Fibroblast of peridontal ligament (primary cell): Measurements from ENCODE around the gene RPH3AL.
A peak's percentile ranks its signal among the peaks of the same experiment; 100 is the strongest.
"Not testable (repeated sequence)": the region's sequence is repeated elsewhere in the genome, so short reads cannot be mapped to it uniquely, and the experiment has no call there.

Source experiments
- DNase-seq: peaks from one replicate; pipeline ENCODE4 v3.0.0-alpha.2; 2010; ENCODE audit errors: extremely low read depth

The RPH3AL gene

DNA sequence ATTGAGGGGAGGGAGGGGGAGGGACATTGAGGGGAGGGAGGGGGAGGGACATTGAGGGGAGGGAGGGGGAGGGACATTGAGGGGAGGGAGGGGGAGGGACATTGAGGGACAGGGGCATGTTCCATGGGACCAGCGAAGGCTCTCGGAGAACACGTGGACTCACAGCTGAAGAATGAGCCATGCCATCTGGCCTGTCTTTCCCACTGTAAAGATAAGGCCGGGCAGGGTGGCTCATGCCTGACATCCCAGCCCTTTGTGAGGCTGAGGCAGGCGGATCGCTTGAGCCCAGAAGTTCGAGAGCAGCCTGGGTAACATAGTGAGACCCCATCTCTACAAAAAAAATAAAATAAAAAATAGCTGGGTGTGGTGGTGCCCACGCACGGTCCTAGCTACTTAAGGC, 32.5 kb downstream of the RPH3AL start:
- no peak for DNase-seq

- no peak for DNase-seq
These were observed 33.3 kb downstream of the RPH3AL start for GRCh38 chr17:319266-319665.

- not testable (repeated sequence) for DNase-seq
These were observed 35.5 kb downstream of the RPH3AL start for GRCh38 chr17:317070-317469.

GRCh38 chr17:315399-315798, 37.2 kb downstream of the RPH3AL start:
- DNase-seq, result not testable (repeated sequence)

- peak; percentile 5 for DNase-seq
These were observed 38.0 kb downstream of the RPH3AL start for GRCh38 chr17:314614-314944.

- DNase-seq, result no peak
These were observed 38.5 kb downstream of the RPH3AL start for GRCh38 chr17:313911-314613.

GRCh38 chr17:313231-313630, 39.4 kb downstream of the RPH3AL start:
- DNase-seq, result no peak

GRCh38 chr17:312476-313148, 40.0 kb downstream of the RPH3AL start:
- DNase-seq, result no peak

- DNase-seq, result no peak
These were observed 41.4 kb downstream of the RPH3AL start for GRCh38 chr17:311119-311782.

DNA sequence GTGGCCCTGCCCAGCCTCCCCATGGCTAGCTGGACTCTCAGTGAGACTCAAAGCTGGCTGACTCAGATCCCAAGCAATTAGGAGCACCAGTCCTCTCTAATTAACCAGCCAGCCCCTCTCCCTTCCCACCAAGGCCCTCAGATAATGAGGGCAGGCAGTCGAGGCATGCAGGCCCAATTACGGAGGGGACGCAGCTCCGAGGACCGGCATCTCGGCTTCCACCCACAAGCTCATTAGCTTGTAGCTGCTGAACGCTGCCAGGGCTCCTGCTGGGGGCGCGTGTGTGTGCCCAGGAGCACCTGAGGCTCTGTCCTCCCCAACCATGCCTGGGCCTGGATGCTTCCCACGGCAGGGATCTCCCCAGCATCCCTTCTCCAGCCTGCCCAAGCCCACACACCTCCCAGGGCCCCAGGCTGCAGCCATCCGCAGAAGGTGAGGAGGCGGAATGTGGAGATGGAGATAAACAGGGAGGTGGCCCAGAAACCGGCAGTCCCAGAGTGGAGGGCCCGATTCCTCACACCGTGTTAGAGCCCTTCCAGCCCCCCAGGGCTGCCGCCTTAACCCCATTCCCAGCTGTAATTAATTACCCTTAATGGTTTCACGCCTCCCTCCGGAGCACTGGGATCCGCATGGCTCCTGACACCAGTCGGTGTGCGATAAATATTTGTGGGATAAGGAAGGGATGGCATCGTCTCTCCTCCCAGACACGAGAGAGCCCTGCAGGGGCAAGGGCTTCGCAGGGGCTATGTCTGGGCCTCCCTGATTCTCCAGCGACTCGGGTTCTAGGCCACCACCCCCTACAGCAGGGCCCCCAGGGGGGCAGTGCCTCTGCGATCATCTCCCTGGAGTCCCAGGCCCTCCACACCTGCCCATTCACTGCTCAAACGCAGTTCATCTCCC, 42.2 kb downstream of the RPH3AL start:
- no peak for DNase-seq

DNA sequence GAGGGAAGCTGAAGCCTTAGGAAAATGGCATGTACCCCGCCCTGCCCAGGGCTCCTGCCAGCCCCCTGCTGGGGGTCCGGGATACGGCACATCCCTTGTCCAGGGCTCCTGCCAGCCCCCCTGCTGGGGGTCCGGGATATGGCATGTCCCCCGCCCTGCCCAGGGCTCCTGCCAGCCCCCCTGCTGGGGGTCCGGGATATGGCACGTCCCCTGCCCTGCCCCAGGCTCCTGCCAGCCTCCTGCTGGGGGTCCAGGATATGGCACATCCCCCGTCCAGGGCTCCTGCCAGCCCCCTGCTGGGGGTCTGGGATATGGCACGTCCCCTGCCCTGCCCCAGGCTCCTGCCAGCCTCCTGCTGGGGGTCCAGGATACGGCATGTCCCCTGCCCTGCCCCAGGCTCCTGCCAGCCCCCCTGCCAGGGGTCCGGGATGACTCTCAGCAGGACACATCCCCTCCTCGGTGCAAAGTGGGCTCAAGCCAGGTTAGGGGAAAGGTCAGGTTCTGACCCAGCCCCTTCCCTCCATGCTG, 43.2 kb downstream of the RPH3AL start:
- DNase-seq, result no peak

DNA sequence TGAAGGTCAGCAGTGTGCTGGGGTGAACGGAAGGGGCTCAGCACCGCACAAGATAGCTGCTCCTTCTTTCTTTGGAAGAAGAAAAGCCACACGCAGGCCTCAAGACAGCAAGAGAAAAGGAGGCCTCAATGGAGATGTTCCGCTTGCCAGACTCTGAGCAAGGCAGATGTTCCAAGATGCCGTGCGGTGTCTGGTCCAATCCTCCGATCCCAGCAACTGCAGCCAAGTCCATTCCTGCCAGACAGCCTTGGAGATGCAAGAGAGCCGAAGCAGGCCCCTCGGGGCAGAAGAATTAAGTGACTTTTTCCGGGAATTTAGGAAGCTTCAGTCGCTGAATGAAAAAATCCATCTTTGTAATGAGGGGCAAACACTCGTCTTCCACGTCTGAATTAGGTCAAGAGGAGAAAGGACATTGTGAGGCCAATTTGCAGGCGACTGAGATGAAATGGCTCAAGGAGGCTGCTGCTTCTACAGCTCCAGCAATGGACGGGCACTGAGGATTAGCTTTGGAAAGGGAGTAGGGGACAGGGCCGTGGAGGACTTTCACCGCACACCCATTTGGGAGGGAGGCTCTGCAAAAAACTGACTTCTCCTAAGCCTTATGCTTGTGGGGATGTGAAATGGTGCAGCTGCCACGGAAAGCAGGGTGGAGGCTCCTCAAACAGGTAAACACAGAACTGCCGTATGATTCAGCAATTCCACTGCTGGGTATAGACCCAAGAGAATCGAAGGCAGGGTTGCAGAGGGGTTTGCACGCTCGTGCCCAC, 44.7 kb downstream of the RPH3AL start:
- no peak for DNase-seq

GRCh38 chr17:307295-307691, 45.3 kb downstream of the RPH3AL start:
- DNase-seq, result no peak

GRCh38 chr17:306536-307294, 45.9 kb downstream of the RPH3AL start:
- DNase-seq, result no peak

DNA sequence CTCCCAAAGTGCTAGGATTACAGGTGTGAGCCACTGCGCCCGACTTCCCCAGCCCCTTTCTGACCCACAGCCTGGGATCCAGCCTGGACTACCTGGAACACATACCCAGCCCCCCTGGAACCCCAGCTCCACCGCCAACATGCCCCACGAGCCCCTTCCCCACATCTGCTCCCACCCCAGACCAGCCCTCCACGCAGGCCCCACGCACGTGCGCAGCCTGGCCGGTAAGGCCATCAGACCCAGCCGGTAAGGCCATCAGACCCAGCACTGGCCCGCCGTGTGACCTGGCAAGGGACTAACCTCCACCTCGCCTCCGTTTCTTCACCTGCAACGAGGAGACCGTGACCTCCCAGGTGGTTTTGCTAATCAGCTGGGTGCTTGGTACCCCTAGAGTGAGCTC, 46.5 kb downstream of the RPH3AL start:
- no peak for DNase-seq

DNA sequence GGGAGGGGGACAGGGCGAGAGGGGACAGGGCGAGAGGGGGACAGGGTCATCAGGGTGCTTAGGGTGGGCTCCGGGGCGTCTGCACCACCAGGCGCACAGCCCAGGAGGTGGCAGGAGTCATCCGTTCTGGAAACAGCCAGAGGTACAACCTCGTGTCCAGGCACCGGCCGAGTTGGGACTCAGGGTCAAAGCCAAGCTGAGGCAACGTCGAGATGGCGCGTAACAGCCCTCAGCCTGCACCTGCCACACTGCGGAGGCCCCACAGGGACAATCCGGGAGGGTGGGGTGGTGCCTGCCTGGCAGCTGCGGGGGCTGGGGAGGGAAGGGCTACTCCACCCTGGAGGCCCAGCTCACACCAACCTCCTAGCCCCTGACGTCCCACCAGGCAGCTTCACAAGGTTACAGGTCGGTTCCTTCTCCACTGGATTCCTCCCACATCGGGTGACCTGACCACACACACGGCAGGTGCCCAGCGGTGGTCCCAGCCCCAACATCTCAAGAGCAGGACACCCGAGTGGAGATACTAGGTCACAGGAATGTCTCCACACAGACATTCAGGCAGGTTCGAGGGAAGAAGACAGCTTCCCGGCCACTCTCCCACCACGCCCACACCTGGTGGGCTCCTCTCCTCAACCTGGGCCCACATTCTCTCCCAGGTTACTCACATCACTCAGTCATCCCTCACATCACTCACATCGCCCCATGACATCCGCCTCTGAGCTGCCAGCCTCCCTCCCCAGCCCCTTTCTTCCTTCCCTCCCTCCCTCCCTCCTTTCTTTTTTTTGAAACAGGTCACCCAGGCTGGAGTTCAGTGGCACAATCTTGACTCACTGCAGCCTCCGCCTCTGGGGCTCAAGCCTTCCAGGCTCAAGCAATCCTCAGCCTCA, 47.3 kb downstream of the RPH3AL start:
- DNase-seq, result no peak

- DNase-seq, result peak; percentile 15
These were observed 48.1 kb downstream of the RPH3AL start for GRCh38 chr17:304461-304860.

- DNase-seq, result no peak
These were observed 49.4 kb downstream of the RPH3AL start for GRCh38 chr17:303168-303567.

DNA sequence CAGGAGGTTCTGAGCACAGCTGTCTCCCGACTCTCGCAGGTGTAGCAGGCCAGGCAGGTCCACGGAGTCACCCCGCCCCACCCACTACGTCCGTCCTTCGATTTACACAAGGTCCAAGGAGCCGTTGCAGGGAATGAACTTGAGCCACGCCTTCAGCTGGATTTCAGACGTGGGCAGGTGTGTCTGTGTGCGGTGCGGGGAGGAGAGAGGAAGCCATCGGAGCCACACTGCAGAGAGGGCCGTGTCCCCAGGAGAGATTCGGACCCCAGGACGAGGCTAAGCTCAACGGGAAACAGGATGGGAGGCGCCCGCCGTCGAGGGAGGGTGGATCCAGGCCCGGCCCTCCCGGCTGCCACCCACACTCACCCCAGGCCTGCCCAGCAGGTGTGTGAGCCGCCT, 50.3 kb downstream of the RPH3AL start:
- no peak for DNase-seq
